Mesothelial cell of epicardium (in vitro differentiated cells): ENCODE results near the gene ARMC9. TPM values are rescaled to one million over a fixed set of nuclear protein-coding genes. Genes with fewer than 3 reads are reported as not detected.

Experiments used
- DNase-seq, 2 experiments: peaks; one replicate each; pipeline ENCODE4 v3.0.0; 2021; ENCODE audit warnings: low spot score in 2 of 2; ENCODE audit not compliant: unreplicated experiment in 2 of 2
- H3K27ac Mint-ChIP-seq: 2 replicates; pipeline ENCODE4 v1.8.0; 2021; ENCODE audit warnings: mixed read lengths
- H3K27me3 Mint-ChIP-seq: 2 replicates; pipeline ENCODE4 v1.8.0; 2021; ENCODE audit warnings: low read depth, mixed read lengths
- H3K36me3 Mint-ChIP-seq: 2 replicates; pipeline ENCODE4 v1.8.0; 2021; ENCODE audit warnings: mixed read lengths
- H3K4me1 Mint-ChIP-seq: 2 replicates; pipeline ENCODE4 v1.8.0; 2021; ENCODE audit warnings: mixed read lengths
- H3K4me3 Mint-ChIP-seq: 2 replicates; pipeline ENCODE4 v1.8.0; 2021; ENCODE audit warnings: mild to moderate bottlenecking, moderate library complexity, mixed read lengths
- H3K9me3 Mint-ChIP-seq: 2 replicates; pipeline ENCODE4 v1.8.0; 2021; ENCODE audit warnings: mixed read lengths
- total RNA-seq: library from RNA; stranded (reverse); gene quantifications from 3 replicates; pipeline ENCODE4 v1.2.1, GENCODE V29; 2021
- TF ChIP-seq, protein P1 (sequence below): fragments of 200-600 bp; sonication (generic); IDR thresholded peaks from one replicate; pipeline ENCODE4 v1.5.0; 2021; ENCODE audit warnings: antibody characterized with exemption; ENCODE audit not compliant: unreplicated experiment

ARMC9 gene
- total RNA-seq, 1 donor from 2014 or later: 52.3 TPM

DNA sequence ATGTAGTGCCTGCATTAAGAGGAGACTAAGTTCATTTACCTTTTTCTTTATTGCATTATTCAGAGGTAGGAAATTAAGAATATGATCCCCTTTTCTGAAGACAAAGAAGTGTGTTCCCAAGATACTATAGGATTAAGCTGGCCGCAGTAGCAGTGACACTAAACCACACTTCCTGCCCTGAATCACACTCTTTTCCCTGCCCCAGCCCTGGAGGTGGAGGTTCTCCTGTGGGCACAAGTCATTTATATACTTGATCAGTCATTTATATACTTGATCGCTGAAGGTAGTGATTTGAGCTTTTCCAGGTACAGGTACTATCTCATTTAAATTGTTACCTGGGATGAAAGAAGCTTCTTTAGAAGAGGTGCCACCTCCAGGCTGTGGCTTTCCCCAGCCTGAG, 78.6 kb downstream of the ARMC9 start:
- DNase-seq: no peak
- Mint-ChIP-seq H3K4me1 (peaks cover 4% of the 10 kb centered on the region), H3K27me3 (no peaks in the 10 kb centered on the region), H3K4me3 (no peak overlapping the region), H3K9me3 (no peaks in the 10 kb centered on the region), H3K27ac (no peak overlapping the region), H3K36me3 (peaks cover 38% of the 10 kb centered on the region)
- TF ChIP-seq, protein P1, sequence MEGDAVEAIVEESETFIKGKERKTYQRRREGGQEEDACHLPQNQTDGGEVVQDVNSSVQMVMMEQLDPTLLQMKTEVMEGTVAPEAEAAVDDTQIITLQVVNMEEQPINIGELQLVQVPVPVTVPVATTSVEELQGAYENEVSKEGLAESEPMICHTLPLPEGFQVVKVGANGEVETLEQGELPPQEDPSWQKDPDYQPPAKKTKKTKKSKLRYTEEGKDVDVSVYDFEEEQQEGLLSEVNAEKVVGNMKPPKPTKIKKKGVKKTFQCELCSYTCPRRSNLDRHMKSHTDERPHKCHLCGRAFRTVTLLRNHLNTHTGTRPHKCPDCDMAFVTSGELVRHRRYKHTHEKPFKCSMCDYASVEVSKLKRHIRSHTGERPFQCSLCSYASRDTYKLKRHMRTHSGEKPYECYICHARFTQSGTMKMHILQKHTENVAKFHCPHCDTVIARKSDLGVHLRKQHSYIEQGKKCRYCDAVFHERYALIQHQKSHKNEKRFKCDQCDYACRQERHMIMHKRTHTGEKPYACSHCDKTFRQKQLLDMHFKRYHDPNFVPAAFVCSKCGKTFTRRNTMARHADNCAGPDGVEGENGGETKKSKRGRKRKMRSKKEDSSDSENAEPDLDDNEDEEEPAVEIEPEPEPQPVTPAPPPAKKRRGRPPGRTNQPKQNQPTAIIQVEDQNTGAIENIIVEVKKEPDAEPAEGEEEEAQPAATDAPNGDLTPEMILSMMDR: no peak

GRCh38 chr2:231277962-231278361, 79.5 kb downstream of the ARMC9 start:
- no peaks in the 10 kb centered on the region for H3K9me3 Mint-ChIP-seq
- no peaks in the 10 kb centered on the region for H3K27me3 Mint-ChIP-seq
- no peak overlapping the region for H3K4me3 Mint-ChIP-seq
- no peak overlapping the region for H3K27ac Mint-ChIP-seq
- peaks cover 42% of the 10 kb centered on the region for H3K36me3 Mint-ChIP-seq
- no peak for DNase-seq
- peaks cover 4% of the 10 kb centered on the region for H3K4me1 Mint-ChIP-seq
- TF ChIP-seq, protein P1: no peak

DNA sequence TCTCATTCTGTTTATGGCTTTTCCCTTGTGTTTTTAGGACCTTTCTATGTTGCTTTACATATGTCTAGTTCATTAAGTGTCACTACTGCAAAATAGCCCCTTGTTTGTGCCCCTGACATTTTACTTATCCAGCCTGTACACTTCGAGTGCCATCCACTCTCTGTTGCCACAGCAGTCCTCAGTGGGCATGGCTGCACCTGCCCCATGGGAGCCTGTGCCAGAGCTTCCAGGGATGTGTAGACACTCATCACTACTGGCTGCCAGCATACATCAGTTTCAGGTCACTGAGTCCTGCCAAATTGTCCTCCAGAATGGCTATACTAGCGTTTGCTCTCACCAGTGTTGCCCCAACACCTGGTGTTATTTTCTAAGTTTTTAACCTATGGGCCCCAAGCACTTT, 80.4 kb downstream of the ARMC9 start:
- Mint-ChIP-seq H3K4me1 (peaks cover 4% of the 10 kb centered on the region), H3K27me3 (no peaks in the 10 kb centered on the region), H3K9me3 (no peaks in the 10 kb centered on the region), H3K27ac (no peak overlapping the region), H3K4me3 (no peak overlapping the region), H3K36me3 (peaks cover 35% of the 10 kb centered on the region)
- DNase-seq: no peak
- TF ChIP-seq, protein P1: no peak

DNA sequence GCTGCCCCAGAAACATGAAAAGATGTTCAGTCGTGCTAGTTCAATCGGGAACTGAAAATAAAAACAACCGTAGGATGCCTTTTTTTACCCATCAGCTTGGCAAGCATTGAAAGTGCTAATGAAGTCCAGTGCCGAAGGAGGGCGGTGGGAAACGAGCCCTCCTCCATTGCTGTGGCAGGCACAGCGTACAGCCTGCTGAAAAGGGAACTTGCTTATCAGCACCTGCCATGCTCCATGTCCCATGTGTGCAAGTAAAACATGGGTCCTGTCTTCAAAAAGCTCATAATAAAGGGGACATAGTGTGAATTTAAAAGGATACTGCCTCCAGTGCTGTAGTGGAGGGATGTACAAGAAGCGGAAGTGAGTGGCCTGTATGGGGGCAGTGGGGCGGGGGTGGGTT, 82.4 kb downstream of the ARMC9 start:
- no peak for DNase-seq
- no peaks in the 10 kb centered on the region for H3K27me3 Mint-ChIP-seq
- no peaks in the 10 kb centered on the region for H3K9me3 Mint-ChIP-seq
- peaks cover 38% of the 10 kb centered on the region for H3K36me3 Mint-ChIP-seq
- H3K4me1 Mint-ChIP-seq: peaks cover 4% of the 10 kb centered on the region
- no peak overlapping the region for H3K27ac Mint-ChIP-seq
- no peak overlapping the region for H3K4me3 Mint-ChIP-seq
- TF ChIP-seq, protein P1: no peak

- TF ChIP-seq, protein P1: no peak
- Mint-ChIP-seq H3K36me3 (peaks cover 42% of the 10 kb centered on the region), H3K27me3 (no peaks in the 10 kb centered on the region), H3K4me1 (no peaks in the 10 kb centered on the region), H3K9me3 (no peaks in the 10 kb centered on the region), H3K4me3 (no peak overlapping the region), H3K27ac (no peak overlapping the region)
- no peak for DNase-seq
Observed at GRCh38 chr2:231284296-231284695, 85.9 kb downstream of the ARMC9 start.

DNA sequence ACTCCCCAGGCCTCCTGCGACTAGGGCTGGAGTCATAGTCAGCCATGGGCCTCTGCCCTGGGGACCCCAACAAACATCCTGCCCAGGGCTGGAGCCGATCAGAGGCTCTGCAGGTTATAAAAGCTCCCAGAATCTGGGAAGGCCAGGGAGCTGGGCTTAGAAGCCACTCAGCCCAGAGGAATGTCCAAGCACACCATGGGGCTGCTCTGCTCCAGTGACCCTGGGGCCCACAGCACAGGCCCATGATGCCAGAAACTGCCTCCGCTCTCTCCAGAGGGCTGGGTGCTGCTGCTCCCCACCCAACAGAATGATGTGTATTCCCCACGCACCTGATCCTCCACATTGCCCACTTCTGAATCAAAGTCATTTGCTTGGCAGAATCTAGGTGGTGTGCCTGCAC, 88.5 kb downstream of the ARMC9 start:
- TF ChIP-seq, protein P1: no peak
- DNase-seq: no peak
- Mint-ChIP-seq H3K36me3 (peaks cover 36% of the 10 kb centered on the region), H3K27ac (no peak overlapping the region), H3K9me3 (no peaks in the 10 kb centered on the region), H3K27me3 (no peaks in the 10 kb centered on the region), H3K4me1 (peaks cover 4% of the 10 kb centered on the region), H3K4me3 (no peak overlapping the region)
